Osteocyte (in vitro differentiated cells): ENCODE measurements around the gene TMEM59. TPM values are rescaled to one million over a fixed set of nuclear protein-coding genes. Genes with fewer than 3 reads are reported as not detected.

Experiments
- DNase-seq: peaks from one replicate; pipeline ENCODE4 v3.0.0; 2021; ENCODE audit warnings: mixed read lengths; ENCODE audit not compliant: unreplicated experiment; ENCODE audit errors: extremely low spot score
- H3K27ac Mint-ChIP-seq: one replicate; pipeline ENCODE4 v1.8.0; 2021; ENCODE audit warnings: mild to moderate bottlenecking, mixed read lengths; ENCODE audit not compliant: unreplicated experiment
- H3K27me3 Mint-ChIP-seq: one replicate; pipeline ENCODE4 v1.8.0; 2021; ENCODE audit warnings: mixed read lengths; ENCODE audit not compliant: unreplicated experiment
- H3K36me3 Mint-ChIP-seq: one replicate; pipeline ENCODE4 v1.8.0; 2021; ENCODE audit warnings: mixed read lengths; ENCODE audit not compliant: unreplicated experiment
- H3K4me1 Mint-ChIP-seq: one replicate; pipeline ENCODE4 v1.8.0; 2021; ENCODE audit warnings: mixed read lengths; ENCODE audit not compliant: unreplicated experiment
- H3K4me3 Mint-ChIP-seq: one replicate; pipeline ENCODE4 v1.8.0; 2021; ENCODE audit warnings: mild to moderate bottlenecking, moderate library complexity, mixed read lengths; ENCODE audit not compliant: unreplicated experiment
- H3K9me3 Mint-ChIP-seq: one replicate; pipeline ENCODE4 v1.8.0; 2021; ENCODE audit warnings: mixed read lengths; ENCODE audit not compliant: unreplicated experiment
- total RNA-seq: library from RNA; stranded (reverse); gene quantifications from 2 replicates; pipeline ENCODE4 v1.2.1, GENCODE V29; 2021
- TF ChIP-seq, protein P1 (sequence below): fragments of 200-600 bp; sonication (generic); IDR thresholded peaks from 2 replicates; pipeline ENCODE4 v1.5.0; 2021; ENCODE audit warnings: antibody characterized with exemption, mild to moderate bottlenecking, moderate library complexity

TMEM59 gene
- total RNA-seq, 1 donor from 2014 or later: 409 TPM

DNA sequence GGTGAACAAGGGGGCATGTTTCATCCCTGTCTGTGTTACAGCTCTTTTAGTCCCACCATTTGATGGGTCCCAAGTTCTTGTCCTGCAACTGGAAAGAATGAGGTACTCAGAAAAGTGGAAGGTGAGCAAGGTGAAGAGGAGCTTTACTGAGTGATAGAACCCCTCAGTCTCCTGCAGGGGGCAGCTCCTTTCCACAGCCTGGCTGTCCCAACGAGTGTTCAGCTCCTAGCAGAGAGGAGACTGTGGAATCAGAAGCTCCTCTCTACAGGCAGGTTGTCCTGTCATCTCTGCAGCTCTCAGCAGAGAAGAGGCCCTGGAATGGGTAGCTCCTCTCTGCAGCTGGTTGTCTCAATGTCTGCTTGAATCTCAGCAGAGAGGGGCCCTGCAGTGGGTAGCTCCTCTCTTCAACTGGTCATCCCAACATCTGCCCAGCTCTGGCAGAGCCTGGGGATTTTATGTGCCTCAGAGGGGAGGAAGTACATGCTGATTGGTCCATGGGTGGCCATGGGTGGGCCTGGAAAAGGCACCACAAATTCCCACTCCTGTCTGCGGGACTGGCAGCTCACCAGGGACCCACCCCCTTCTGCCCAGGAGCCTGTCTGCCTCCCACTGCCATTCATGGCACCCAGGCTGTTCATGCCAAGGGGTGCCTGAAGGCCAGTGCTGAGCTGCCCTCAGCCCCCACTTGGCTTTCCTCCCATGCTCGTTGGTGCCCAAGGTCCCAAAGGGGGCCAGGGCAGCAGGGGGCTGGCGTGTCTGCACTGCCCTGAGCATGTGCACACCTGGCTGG, 60.7 kb downstream of the TMEM59 start:
- Mint-ChIP-seq H3K27me3 (peaks cover 16% of the 10 kb centered on the region), H3K27ac (no peak overlapping the region), H3K9me3 (no peaks in the 10 kb centered on the region), H3K4me1 (no peaks in the 10 kb centered on the region), H3K36me3 (no peaks in the 10 kb centered on the region), H3K4me3 (no peak overlapping the region)
- DNase-seq: no peak
- TF ChIP-seq, protein P1, sequence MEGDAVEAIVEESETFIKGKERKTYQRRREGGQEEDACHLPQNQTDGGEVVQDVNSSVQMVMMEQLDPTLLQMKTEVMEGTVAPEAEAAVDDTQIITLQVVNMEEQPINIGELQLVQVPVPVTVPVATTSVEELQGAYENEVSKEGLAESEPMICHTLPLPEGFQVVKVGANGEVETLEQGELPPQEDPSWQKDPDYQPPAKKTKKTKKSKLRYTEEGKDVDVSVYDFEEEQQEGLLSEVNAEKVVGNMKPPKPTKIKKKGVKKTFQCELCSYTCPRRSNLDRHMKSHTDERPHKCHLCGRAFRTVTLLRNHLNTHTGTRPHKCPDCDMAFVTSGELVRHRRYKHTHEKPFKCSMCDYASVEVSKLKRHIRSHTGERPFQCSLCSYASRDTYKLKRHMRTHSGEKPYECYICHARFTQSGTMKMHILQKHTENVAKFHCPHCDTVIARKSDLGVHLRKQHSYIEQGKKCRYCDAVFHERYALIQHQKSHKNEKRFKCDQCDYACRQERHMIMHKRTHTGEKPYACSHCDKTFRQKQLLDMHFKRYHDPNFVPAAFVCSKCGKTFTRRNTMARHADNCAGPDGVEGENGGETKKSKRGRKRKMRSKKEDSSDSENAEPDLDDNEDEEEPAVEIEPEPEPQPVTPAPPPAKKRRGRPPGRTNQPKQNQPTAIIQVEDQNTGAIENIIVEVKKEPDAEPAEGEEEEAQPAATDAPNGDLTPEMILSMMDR: peak; percentile 42

DNA sequence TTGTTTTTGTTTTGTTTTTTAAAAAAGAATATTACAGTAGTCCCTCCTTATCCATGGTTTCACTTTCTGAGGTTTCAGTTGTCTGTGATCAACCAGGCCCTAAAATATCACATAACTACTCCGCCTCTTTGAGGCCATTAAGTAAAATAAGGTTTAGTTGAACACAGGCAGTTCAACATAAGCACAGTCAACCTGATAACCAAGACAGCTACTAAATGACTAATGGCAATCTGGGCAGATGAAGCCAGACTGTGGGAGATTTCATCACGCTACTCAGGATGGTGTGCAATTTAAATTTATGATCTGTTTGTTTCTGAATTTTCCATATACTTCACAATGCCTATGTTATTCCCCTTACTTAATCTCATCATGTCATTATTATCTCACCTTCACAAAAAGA, 65.1 kb downstream of the TMEM59 start:
- Mint-ChIP-seq H3K27me3 (peaks cover 8% of the 10 kb centered on the region), H3K4me1 (peaks cover 4% of the 10 kb centered on the region), H3K9me3 (no peaks in the 10 kb centered on the region), H3K36me3 (no peaks in the 10 kb centered on the region), H3K27ac (no peak overlapping the region), H3K4me3 (no peak overlapping the region)
- DNase-seq: no peak
- TF ChIP-seq, protein P1: no peak

DNA sequence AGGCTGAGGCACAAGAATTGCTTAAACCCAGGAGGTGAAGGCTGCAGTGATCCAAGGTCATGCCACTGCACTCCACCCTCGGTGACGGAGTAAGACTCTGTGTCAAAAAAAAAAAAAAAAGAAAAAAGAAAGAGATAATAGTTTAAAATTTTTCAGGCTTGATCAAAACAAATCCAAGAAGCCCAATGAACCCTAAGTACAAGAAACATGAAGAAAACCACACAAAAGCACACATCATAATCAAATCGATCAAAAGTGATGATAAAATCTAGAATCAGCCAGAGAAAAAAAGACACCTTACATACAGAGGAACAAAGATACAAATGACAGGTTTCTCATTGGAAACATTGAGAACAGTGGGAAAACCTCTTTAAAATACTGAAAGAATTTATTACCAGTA, 66.5 kb downstream of the TMEM59 start:
- H3K27ac Mint-ChIP-seq: no peak overlapping the region
- H3K4me3 Mint-ChIP-seq: no peak overlapping the region
- H3K27me3 Mint-ChIP-seq: peaks cover 8% of the 10 kb centered on the region
- H3K36me3 Mint-ChIP-seq: no peaks in the 10 kb centered on the region
- no peaks in the 10 kb centered on the region for H3K9me3 Mint-ChIP-seq
- DNase-seq: no peak
- TF ChIP-seq, protein P1: no peak
- H3K4me1 Mint-ChIP-seq: peaks cover 14% of the 10 kb centered on the region

DNA sequence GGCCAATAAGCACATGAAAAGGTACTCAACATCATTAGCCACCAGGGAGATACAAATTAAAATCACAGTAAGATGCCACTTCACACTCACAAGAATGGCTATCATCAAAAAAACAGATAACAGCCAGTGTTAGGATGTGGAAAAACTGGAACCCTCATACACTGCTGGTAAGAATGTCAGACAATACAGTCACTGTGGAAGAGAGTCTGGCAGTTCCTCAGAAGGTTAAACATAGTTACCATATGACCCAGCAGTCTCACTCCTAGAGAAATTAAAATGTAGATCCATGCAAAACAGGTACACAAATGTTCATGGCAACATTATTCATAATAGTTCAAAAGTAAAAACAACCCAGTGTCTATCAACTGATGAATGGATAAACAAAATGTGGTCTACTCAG, 68.3 kb downstream of the TMEM59 start:
- Mint-ChIP-seq H3K27ac (no peak overlapping the region), H3K4me1 (peaks cover 14% of the 10 kb centered on the region), H3K4me3 (no peak overlapping the region), H3K27me3 (peaks cover 8% of the 10 kb centered on the region), H3K9me3 (no peaks in the 10 kb centered on the region), H3K36me3 (no peaks in the 10 kb centered on the region)
- no peak for DNase-seq
- TF ChIP-seq, protein P1: no peak

DNA sequence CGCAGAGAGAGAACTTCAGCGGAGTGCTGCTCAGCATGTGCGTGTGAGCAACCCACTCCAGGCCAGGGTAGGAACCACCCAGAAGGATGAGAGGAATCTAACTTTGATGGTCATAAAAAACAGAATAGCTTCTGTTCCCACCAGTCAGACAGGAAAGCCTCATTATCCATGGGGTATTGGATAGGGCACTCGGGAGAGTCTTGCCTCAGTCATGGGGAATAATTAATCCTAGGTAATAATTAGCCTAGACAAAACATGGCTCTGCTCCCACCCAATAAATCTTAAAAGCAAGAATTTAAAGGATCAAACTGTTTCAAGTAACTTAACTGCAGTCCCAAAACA, 70.3 kb downstream of the TMEM59 start:
- Mint-ChIP-seq H3K4me1 (peaks cover 14% of the 10 kb centered on the region), H3K9me3 (no peaks in the 10 kb centered on the region), H3K4me3 (peak overlapping the region; percentile 70), H3K27me3 (no peaks in the 10 kb centered on the region), H3K36me3 (no peaks in the 10 kb centered on the region), H3K27ac (peak overlapping the region; percentile 59)
- DNase-seq: no peak
- TF ChIP-seq, protein P1: no peak
